Neuronal stem cell (in vitro differentiated cells): Measurements from ENCODE around the gene LTB.

Experiments used
- DNase-seq: peaks from one replicate; pipeline ENCODE4 v3.0.0-alpha.2; 2013; ENCODE audit warnings: low spot score
- H2AFZ ChIP-seq: one replicate; pipeline ENCODE4 v1.6.1; 2013; ENCODE audit warnings: mild to moderate bottlenecking, low read length, inconsistent platforms
- H2AK5ac ChIP-seq: 2 replicates; pipeline ENCODE4 v1.6.1; 2013; ENCODE audit warnings: low read depth, mild to moderate bottlenecking, inconsistent platforms, low read length, moderate library complexity, mixed read lengths
- H2BK120ac ChIP-seq: 2 replicates; pipeline ENCODE4 v1.6.1; 2013; ENCODE audit warnings: low read depth, mild to moderate bottlenecking, inconsistent platforms, low read length, moderate library complexity, mixed read lengths
- H2BK12ac ChIP-seq: one replicate; pipeline ENCODE4 v1.6.1; 2013; ENCODE audit warnings: low read length, inconsistent platforms
- H2BK15ac ChIP-seq: 2 replicates; pipeline ENCODE4 v1.6.1; 2013; ENCODE audit warnings: mild to moderate bottlenecking, low read length, inconsistent platforms, mixed read lengths
- H2BK5ac ChIP-seq: one replicate; pipeline ENCODE4 v1.6.1; 2013; ENCODE audit warnings: inconsistent platforms, mild to moderate bottlenecking, low read length, moderate library complexity
- H3K14ac ChIP-seq: one replicate; pipeline ENCODE4 v1.6.1; 2013; ENCODE audit warnings: low read length, inconsistent platforms
- H3K18ac ChIP-seq: 2 replicates; pipeline ENCODE4 v1.6.1; 2013; ENCODE audit warnings: low read length, inconsistent platforms
- H3K23ac ChIP-seq: 2 replicates; pipeline ENCODE4 v1.6.1; 2013; ENCODE audit warnings: low read depth, mild to moderate bottlenecking, mixed read lengths, low read length, inconsistent platforms; ENCODE audit not compliant: poor library complexity
- H3K27ac ChIP-seq: replicated peaks from 3 replicates; pipeline ENCODE4 v1.5.1; 2013; ENCODE audit warnings: low read length, inconsistent platforms
- H3K27me3 ChIP-seq, 3 experiments: 2 replicates each; pipeline ENCODE4 v1.6.1; 2013; ENCODE audit warnings: low read length in 3 of 3, mild to moderate bottlenecking in 2 of 3, inconsistent platforms in 1 of 3, low read depth in 1 of 3, mixed read lengths in 1 of 3, moderate library complexity in 1 of 3; ENCODE audit not compliant: control insufficient read depth in 3 of 3, insufficient read depth in 3 of 3
- H3K36me3 ChIP-seq, 2 donors: replicated peaks in 1 of 2; 2 replicates each; pipeline ENCODE4 v1.6.1; 2013; ENCODE audit warnings: low read length in 2 of 2; ENCODE audit not compliant: control insufficient read depth in 2 of 2, insufficient read depth in 2 of 2
- H3K4ac ChIP-seq: 2 replicates; pipeline ENCODE4 v1.6.1; 2013; ENCODE audit warnings: inconsistent platforms, mild to moderate bottlenecking, low read length, moderate library complexity
- H3K4me1 ChIP-seq, 2 donors: 1 replicate in 1 of 2; 2 replicates in 1 of 2; pipeline ENCODE4 v1.6.1; 2013; ENCODE audit warnings: low read length in 2 of 2, low read depth in 1 of 2; ENCODE audit not compliant: control insufficient read depth in 2 of 2, insufficient read depth in 1 of 2
- H3K4me2 ChIP-seq: one replicate; pipeline ENCODE4 v1.6.1; 2013; ENCODE audit warnings: mild to moderate bottlenecking, low read length, inconsistent platforms; ENCODE audit not compliant: insufficient read depth, poor library complexity, severe bottlenecking
- H3K4me3 ChIP-seq, 2 donors: 2 replicates each; pipeline ENCODE4 v1.5.1; 2013; ENCODE audit warnings: low read length in 2 of 2, mild to moderate bottlenecking in 2 of 2, inconsistent platforms in 1 of 2, moderate library complexity in 1 of 2
- H3K79me1 ChIP-seq: one replicate; pipeline ENCODE4 v1.6.1; 2013; ENCODE audit warnings: low read depth, mild to moderate bottlenecking, inconsistent platforms, low read length, moderate library complexity
- H3K9ac ChIP-seq: one replicate; pipeline ENCODE4 v1.6.1; 2013; ENCODE audit warnings: mild to moderate bottlenecking, low read depth, low read length, inconsistent platforms; ENCODE audit not compliant: poor library complexity
- H3K9me3 ChIP-seq, 2 donors: replicated peaks in 1 of 2; 2 replicates each; pipeline versions ENCODE3 to v1.6.1; 2013; ENCODE audit warnings: low read length in 2 of 2, mild to moderate bottlenecking in 2 of 2, inconsistent platforms in 1 of 2, low read depth in 1 of 2, mixed read lengths in 1 of 2, moderate library complexity in 1 of 2; ENCODE audit not compliant: control insufficient read depth in 2 of 2, insufficient read depth in 1 of 2
- H4K8ac ChIP-seq: one replicate; pipeline ENCODE4 v1.6.1; 2013; ENCODE audit warnings: low read depth, mild to moderate bottlenecking, inconsistent platforms, low read length, moderate library complexity
- H4K91ac ChIP-seq: one replicate; pipeline ENCODE4 v1.6.1; 2013; ENCODE audit warnings: low read length, low read depth, mild to moderate bottlenecking, inconsistent platforms; ENCODE audit not compliant: poor library complexity
- WGBS, 2 donors: extraction: QIAGEN DNeasy Blood & Tissue Kit; methylation state at CpG; one replicate each; pipeline ENCODE4 v1.1.7; 2013; ENCODE audit warnings: missing lambda C conversion rate in 2 of 2, mixed read lengths in 1 of 2; ENCODE audit not compliant: insufficient read length in 2 of 2, insufficient replicate concordance in 1 of 2; ENCODE audit errors: extremely low coverage in 2 of 2; 5-methylcytosine and 5-hydroxymethylcytosine counted together

LTB gene

DNA sequence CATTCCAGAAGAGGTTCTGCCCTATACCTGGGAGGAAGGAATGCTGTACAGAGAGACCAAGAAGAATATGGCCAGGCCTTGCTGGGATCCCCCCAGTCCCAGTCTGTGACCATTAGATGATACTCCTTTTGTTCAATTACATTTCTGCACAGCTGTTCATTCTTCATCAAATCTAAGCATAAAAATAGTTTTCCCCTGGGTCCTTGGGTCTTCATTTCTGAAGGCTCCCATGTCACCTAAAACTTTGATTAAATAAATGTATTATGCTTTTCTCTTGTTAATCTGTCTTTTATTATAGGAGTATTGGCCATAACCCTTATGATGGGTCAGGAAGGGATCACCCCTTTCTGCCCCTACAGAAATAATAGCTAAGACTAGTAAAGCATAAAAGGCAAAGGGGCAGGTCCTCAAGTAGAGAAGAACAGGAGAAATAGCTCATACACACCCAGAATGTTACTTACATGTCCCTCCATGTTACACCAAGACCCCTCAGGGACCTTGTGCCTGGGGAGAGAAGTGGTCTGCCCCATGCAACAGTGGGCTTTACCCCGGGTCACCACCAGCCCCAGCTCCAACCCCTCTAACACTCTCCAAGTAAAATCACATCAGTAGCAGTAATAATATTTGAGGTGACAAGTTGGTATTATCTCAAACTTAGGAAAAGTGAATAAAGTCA lies 12.2 kb downstream of the LTB start:
- no peak overlapping the region for H4K91ac ChIP-seq
- no peak overlapping the region for H3K9ac ChIP-seq
- H2BK15ac ChIP-seq = no peak overlapping the region
- H3K36me3 ChIP-seq = no peaks in the 10 kb centered on the region
- no peak overlapping the region for H2AFZ ChIP-seq
- no peak for DNase-seq
- no peak overlapping the region for H4K8ac ChIP-seq
- H3K4me1 ChIP-seq = peaks cover 2 to 14% of the 10 kb centered on the region in 2 donors
- no peaks in the 10 kb centered on the region for H3K79me1 ChIP-seq
- no peak overlapping the region for H3K23ac ChIP-seq
- no peak overlapping the region for H3K14ac ChIP-seq
- H3K4me2 ChIP-seq = no peak overlapping the region
- no peak overlapping the region for H3K18ac ChIP-seq
- no peak overlapping the region for H3K27ac ChIP-seq
- H2BK12ac ChIP-seq = no peak overlapping the region
- H3K4ac ChIP-seq = no peak overlapping the region
- WGBS, 2 donors = no CpG with 5 or more reads among the region's 1 CpG
- H3K27me3 ChIP-seq = peaks cover 0 to 16% (median 0%) of the 10 kb centered on the region in 3 experiments
- H2AK5ac ChIP-seq = no peak overlapping the region
- H2BK5ac ChIP-seq = no peak overlapping the region
- H2BK120ac ChIP-seq = no peak overlapping the region
- H3K9me3 ChIP-seq = no peaks in the 10 kb centered on the region
- H3K4me3 ChIP-seq = no peak overlapping the region

DNA sequence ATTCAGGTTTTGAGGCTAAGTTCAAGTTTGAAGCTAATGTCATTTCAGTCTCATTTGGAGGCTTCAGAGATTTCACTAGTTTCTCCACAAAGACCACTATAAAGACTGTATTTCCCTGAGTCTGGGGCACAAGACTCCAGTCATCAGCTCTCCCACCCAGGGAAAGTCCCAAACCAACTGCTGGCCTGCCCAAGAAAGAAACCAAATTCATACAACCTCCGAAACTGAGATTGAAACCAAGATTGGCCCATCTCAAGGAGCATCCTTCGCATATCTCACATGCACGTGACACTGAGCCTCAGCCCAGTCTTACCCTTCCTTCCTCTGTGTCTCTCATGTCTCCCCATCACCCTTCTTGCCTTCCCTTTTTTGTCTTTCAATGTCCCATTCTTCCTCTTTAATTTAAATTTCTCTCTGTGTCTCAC lies 13.7 kb downstream of the LTB start:
- no peak overlapping the region for H3K18ac ChIP-seq
- no peak for DNase-seq
- H3K23ac ChIP-seq = no peak overlapping the region
- no peak overlapping the region for H3K4me2 ChIP-seq
- H3K4ac ChIP-seq = no peak overlapping the region
- no peak overlapping the region for H4K91ac ChIP-seq
- no peak overlapping the region for H2AFZ ChIP-seq
- H2BK120ac ChIP-seq = no peak overlapping the region
- peaks cover 0 to 14% (median 0%) of the 10 kb centered on the region in 3 experiments for H3K27me3 ChIP-seq
- H2BK12ac ChIP-seq = no peak overlapping the region
- no peak overlapping the region for H2BK15ac ChIP-seq
- H3K4me3 ChIP-seq = no peak overlapping the region
- H3K9ac ChIP-seq = no peak overlapping the region
- no CpG with 5 or more reads among the region's 3 CpGs for WGBS, 2 donors
- no peak overlapping the region for H4K8ac ChIP-seq
- H3K4me1 ChIP-seq = peaks cover 0 to 14% of the 10 kb centered on the region in 2 donors
- H2AK5ac ChIP-seq = no peak overlapping the region
- no peaks in the 10 kb centered on the region for H3K36me3 ChIP-seq
- H3K14ac ChIP-seq = no peak overlapping the region
- no peak overlapping the region for H2BK5ac ChIP-seq
- H3K9me3 ChIP-seq = no peaks in the 10 kb centered on the region
- H3K79me1 ChIP-seq = no peaks in the 10 kb centered on the region
- H3K27ac ChIP-seq = no peak overlapping the region

DNA sequence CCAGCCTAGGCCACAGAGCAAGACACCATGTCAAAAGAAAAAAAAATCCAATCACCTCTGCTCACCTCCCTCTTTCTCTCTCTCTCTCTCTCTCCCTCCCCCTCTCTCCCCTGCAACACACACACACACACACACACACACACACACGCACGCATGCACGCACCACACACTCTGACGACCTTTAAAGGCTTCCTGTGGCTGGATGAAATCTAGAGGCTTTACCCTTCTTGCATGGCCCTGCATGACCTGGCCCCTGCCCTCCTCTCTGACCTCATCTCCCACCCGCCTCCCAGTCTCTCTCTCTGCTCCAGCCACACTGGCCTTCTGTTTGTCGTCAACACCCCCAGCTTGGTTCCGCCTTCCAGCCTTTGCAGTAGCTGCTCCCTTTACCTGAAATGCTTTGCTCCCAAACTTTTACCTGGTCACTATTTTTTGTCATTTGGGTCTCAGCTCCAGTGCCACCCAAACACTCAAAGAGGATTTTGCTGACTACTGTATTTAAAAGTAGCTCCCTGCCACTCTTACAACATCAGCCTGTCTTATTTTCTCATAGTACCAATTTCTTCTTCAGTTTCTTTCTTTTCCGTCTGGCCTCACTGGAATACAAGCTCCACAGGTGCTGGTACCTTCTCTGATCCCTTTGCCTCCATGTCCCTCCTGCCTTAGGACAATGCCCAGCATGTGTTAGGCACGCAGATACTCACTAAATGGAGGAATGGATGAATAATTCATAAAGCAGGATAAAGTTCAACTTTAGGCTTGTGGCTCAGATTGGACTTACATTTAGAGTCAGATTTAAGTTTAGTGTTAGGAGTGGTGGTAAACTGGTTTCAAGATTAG lies 14.5 kb downstream of the LTB start:
- no peaks in the 10 kb centered on the region for H3K9me3 ChIP-seq
- H2AFZ ChIP-seq = peak overlapping the region; percentile 21
- no peak overlapping the region for H4K8ac ChIP-seq
- H3K36me3 ChIP-seq = no peaks in the 10 kb centered on the region
- H2BK5ac ChIP-seq = no peak overlapping the region
- no peak overlapping the region for H3K4ac ChIP-seq
- H4K91ac ChIP-seq = no peak overlapping the region
- peaks cover 0 to 14% of the 10 kb centered on the region in 2 donors for H3K4me1 ChIP-seq
- no peak overlapping the region for H3K4me3 ChIP-seq
- no peak for DNase-seq
- H3K23ac ChIP-seq = no peak overlapping the region
- no peak overlapping the region for H2BK15ac ChIP-seq
- no peak overlapping the region for H2AK5ac ChIP-seq
- WGBS, 2 donors = no CpG with 5 or more reads among the region's 9 CpGs
- H3K27me3 ChIP-seq = peaks cover 0 to 14% (median 0%) of the 10 kb centered on the region in 3 experiments
- no peaks in the 10 kb centered on the region for H3K79me1 ChIP-seq
- no peak overlapping the region for H3K27ac ChIP-seq
- no peak overlapping the region for H2BK12ac ChIP-seq
- no peak overlapping the region for H3K18ac ChIP-seq
- H3K4me2 ChIP-seq = no peak overlapping the region
- no peak overlapping the region for H3K14ac ChIP-seq
- no peak overlapping the region for H2BK120ac ChIP-seq
- no peak overlapping the region for H3K9ac ChIP-seq

- no peak overlapping the region for H3K4ac ChIP-seq
- no peaks in the 10 kb centered on the region for H3K9me3 ChIP-seq
- H2BK15ac ChIP-seq = no peak overlapping the region
- no peak overlapping the region for H4K8ac ChIP-seq
- H3K4me1 ChIP-seq = peaks cover 0 to 7% of the 10 kb centered on the region in 2 donors
- H3K36me3 ChIP-seq = peaks cover 35 to 54% of the 10 kb centered on the region in 2 donors
- no peak overlapping the region for H3K4me2 ChIP-seq
- no peak overlapping the region for H3K9ac ChIP-seq
- H3K23ac ChIP-seq = no peak overlapping the region
- no peak overlapping the region for H3K14ac ChIP-seq
- no peaks in the 10 kb centered on the region for H3K27me3 ChIP-seq
- H3K79me1 ChIP-seq = peaks cover 6% of the 10 kb centered on the region
- DNase-seq = no peak
- no peak overlapping the region for H3K4me3 ChIP-seq
- H3K18ac ChIP-seq = no peak overlapping the region
- no peak overlapping the region for H4K91ac ChIP-seq
- no peak overlapping the region for H2AK5ac ChIP-seq
- H2BK5ac ChIP-seq = no peak overlapping the region
- H2AFZ ChIP-seq = no peak overlapping the region
- no peak overlapping the region for H3K27ac ChIP-seq
- H2BK12ac ChIP-seq = no peak overlapping the region
- no peak overlapping the region for H2BK120ac ChIP-seq
Measured at GRCh38 chr6:31560697-31561058, 21.5 kb downstream of the LTB start.
